ENCODE results near the gene MLH3.

Gene MLH3

DNA sequence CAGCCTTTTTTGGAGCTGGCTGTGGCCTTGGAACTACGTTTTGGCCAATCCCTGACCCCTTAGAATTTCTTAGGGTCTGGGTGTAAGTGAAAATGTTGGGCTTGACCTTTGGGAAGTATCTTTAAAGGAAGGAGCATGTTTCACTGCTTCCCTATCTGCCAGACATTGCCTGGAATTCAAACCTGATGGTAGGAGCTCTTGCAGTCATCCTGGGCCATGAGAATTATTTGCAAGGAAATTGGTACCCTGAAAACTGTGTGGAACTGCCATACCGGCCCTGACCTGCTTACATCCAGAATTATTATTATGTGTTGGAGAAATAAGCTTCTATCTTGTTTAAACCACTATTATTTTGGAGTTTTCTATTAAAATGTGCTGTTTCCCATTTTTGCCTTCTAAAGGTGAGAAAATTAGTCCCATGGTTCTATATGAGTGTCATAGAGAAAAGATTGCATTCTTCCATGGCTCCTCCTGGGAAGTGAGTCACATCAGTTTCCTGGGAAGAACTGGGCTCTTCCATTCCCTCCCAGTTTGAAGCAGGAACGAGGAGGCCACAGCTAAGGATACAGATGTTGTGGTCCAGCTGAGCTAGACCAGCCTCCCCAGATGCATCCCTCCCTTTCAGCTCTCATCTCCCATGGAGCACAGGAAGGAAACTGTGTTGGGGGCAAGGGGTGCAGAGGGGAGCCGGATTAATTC lies 86.3 kb downstream of the MLH3 start:
- DNase-seq (ENCODE audit: low spot score), result no peak

All from HuH-7.5 (cell line).